GM18526 (cell line): ENCODE measurements around the gene PEX10.

Source experiments
- POLR2A ChIP-seq: IDR thresholded peaks from 3 replicates; pipeline ENCODE4 v1.6.1; 2011; ENCODE audit not compliant: insufficient read length; ENCODE audit errors: extremely low read depth

Gene PEX10

GRCh38 chr1:2414297-2414958, 2.1 kb upstream of the PEX10 start:
- TF ChIP-seq POLR2A, result no peak

GRCh38 chr1:2413495-2414296, 1.3 kb upstream of the PEX10 start:
- peak; percentile 13 for TF ChIP-seq POLR2A

GRCh38 chr1:2412773-2413494, 570 bp upstream of the PEX10 start:
- TF ChIP-seq POLR2A, result peak; percentile 58

DNA sequence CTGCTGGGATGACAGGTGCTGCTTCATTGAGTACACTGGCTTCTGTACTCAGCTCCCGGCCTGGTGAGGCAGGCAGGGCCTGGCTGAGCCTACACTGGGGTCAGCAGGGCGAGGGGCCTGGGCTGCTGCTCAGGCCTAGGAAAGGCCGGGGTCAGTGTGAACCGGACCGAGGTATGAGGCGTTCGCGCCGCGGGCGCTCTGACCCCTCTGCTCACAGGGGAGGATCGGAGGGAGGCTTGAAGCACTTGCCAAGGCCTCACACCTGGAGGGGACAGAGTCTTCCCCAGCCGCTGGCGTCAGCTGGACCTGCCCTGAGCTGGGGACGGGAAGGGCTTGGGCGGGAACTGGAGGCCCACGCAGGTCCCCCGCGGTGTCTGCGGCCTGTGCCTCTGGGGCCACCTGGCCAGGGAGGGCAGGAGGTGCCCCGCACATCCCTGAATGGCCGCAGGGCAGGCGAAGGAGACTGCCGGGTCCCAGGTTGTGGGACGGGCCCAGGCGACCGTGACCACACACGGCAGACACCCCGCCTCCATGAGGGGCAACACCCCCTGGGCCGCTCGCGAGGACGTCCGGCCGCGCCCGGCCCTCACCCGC, 466 bp downstream of the PEX10 start:
- TF ChIP-seq POLR2A, result no peak

DNA sequence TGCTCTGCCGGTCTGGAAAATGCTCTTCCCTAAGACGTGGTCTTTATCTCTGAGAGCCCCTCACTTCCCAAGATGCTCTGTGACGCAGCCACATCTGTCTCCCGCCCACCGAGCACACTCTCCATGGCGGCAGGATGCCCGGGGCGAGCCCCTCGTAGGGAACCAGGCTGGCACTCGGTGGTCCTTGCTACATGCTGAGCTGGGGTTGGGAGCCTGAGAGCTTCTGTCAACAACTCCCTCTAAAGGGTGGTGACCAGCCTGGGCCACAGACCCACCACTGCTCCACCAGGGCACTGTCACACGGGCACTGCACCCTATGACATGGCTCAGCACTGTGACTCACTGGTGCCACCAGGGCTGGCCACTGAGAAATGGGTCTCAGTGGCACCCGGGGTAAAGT, 2.6 kb downstream of the PEX10 start:
- no peak for TF ChIP-seq POLR2A

DNA sequence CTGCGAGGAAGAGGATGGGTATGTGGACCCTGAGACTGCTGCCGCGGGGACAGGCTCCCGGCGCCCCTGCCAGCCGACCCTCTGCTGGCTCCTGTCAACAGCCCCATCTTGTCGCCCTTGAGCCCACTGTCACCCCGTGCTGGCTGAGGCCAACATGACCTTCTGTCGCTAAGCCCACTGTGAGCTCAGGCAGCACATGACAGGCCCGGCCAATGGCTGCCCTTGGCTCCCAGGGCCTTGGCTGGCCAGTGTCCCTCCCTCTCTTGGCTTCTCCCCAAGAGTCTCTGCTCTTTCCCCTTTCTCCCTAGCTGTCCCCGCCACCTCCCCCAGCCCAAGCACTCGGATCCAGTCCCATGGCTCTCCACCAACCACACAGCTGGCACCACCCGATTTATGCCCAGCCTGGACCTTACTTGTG, 3.5 kb downstream of the PEX10 start:
- TF ChIP-seq POLR2A, result no peak

- TF ChIP-seq POLR2A, result no peak
Observed at GRCh38 chr1:2408456-2408855, 3.9 kb downstream of the PEX10 start.

- TF ChIP-seq POLR2A, result no peak
Observed at GRCh38 chr1:2407991-2408275, 4.4 kb downstream of the PEX10 start.

DNA sequence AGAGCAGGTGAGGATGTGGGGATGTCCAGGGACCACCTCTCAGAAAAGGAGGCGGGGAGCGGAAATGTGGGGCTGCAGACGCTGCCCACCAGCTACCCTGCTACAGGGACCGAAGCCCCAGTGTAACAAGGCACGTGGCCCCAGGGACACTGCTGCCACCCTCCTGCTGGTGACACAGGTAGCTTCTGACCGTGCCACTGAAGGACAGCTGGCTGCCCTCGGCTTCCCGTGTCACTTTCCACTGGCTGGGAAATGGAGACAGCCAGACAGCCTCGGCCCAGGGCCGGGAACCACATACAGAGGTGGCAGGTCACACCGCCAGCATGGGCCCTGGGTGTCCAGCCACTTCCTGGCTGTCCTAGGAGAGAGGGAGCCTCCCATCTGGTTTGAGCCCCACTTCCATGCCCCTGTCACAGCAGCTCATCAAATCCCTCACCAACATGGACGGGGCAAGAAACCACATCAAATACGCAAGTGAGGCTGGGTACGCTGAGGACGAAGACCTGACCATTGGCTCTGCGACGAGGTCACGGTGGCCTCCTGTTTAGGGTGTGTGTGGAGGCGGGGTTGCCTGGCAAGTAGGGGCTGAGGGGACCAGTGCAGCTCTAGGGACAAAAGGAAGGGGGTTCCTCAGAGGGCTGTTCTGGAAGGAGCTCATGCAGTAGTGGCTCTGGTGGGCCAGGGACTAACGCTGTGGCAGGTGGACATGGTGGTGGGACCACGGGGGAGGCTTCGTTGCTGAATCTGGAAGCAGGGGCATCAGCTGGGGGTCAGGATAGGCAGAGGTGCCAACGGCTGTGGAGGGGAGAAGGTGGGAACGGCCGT, 5.0 kb downstream of the PEX10 start:
- TF ChIP-seq POLR2A, result no peak

- TF ChIP-seq POLR2A, result no peak
Observed at GRCh38 chr1:2406451-2407041, 5.8 kb downstream of the PEX10 start.

- peak; percentile 14 for TF ChIP-seq POLR2A
Observed at GRCh38 chr1:2405588-2406295, 6.6 kb downstream of the PEX10 start.

- no peak for TF ChIP-seq POLR2A
Observed at GRCh38 chr1:2404890-2405511, 7.4 kb downstream of the PEX10 start.

GRCh38 chr1:2404142-2404889, 8.0 kb downstream of the PEX10 start:
- no peak for TF ChIP-seq POLR2A
